Transverse colon (tissue), 3 donors: ENCODE data around the gene PARD6B.
"Not testable (repeated sequence)": the region's sequence is repeated elsewhere in the genome, so short reads cannot be mapped to it uniquely, and the experiment has no call there.

Experiments used
- CTCF ChIP-seq, 5 experiments: fragments of 200-600 bp in 3 of 5; fragments of 450-650 bp in 2 of 5; sonication (generic) in 3 of 5; IDR thresholded peaks; 1 replicate in 2 of 5; 2 replicates in 3 of 5; pipeline ENCODE4 v1.5.1; 2016 to 2017; ENCODE audit warnings: antibody characterized with exemption in 5 of 5, inconsistent platforms in 3 of 5, mild to moderate bottlenecking in 2 of 5, moderate library complexity in 1 of 5
- POLR2A ChIP-seq: fragments of 450-650 bp; IDR thresholded peaks from one replicate; pipeline ENCODE4 v1.6.1; 2016; ENCODE audit warnings: antibody characterized with exemption, mild to moderate bottlenecking, moderate library complexity

GRCh38 chr20:50703651-50704438 lies 27.5 kb upstream of the PARD6B start:
- TF ChIP-seq CTCF (IDR thresholded peaks at IDR 0.05); POLR2A: not testable (repeated sequence)
